Suprapubic skin (tissue), 4 donors: ENCODE data around the gene RTN4R. TPM values are rescaled to one million over a fixed set of nuclear protein-coding genes. Genes with fewer than 3 reads are reported as not detected.

Experiments used
- DNase-seq, 2 donors: peaks; one replicate each; pipeline ENCODE4 v3.0.0-alpha.2; 2019; ENCODE audit warnings: low spot score in 2 of 2
- H3K27ac ChIP-seq: fragments of 200-600 bp; sonication (generic); one replicate; pipeline ENCODE4 v1.5.1; 2019
- H3K27me3 ChIP-seq: fragments of 200-600 bp; sonication (generic); one replicate; pipeline ENCODE4 v1.5.1; 2019
- H3K36me3 ChIP-seq: fragments of 200-600 bp; sonication (generic); one replicate; pipeline ENCODE4 v1.5.1; 2019
- H3K4me1 ChIP-seq: fragments of 200-600 bp; sonication (generic); one replicate; pipeline ENCODE4 v1.5.1; 2019
- H3K4me3 ChIP-seq: fragments of 200-600 bp; sonication (generic); one replicate; pipeline ENCODE4 v1.5.1; 2019; ENCODE audit warnings: mild to moderate bottlenecking
- H3K9me3 ChIP-seq: fragments of 200-600 bp; sonication (generic); one replicate; pipeline ENCODE4 v1.5.1; 2019
- CTCF ChIP-seq, 2 donors: fragments of 200-600 bp in 1 of 2; fragments of 450-650 bp in 1 of 2; sonication (generic) in 1 of 2; IDR thresholded peaks; one replicate each; pipeline ENCODE4 v1.5.1; 2016 to 2019; ENCODE audit warnings: antibody characterized with exemption in 2 of 2, mild to moderate bottlenecking in 1 of 2, moderate library complexity in 1 of 2
- EP300 ChIP-seq: sonication (generic); formaldehyde crosslinking; IDR thresholded peaks from one replicate; pipeline ENCODE4 v1.6.1; 2017; ENCODE audit warnings: antibody characterized with exemption
- POLR2A ChIP-seq, 2 donors: fragments of 450-650 bp; IDR thresholded peaks; one replicate each; pipeline ENCODE4 v1.6.1; 2017; ENCODE audit warnings: antibody characterized with exemption in 2 of 2, mild to moderate bottlenecking in 2 of 2, moderate library complexity in 2 of 2
- POLR2AphosphoS5 ChIP-seq, 3 donors: sonication (generic); formaldehyde crosslinking; IDR thresholded peaks; one replicate each; pipeline ENCODE4 v1.6.1; 2017; ENCODE audit warnings: antibody characterized with exemption in 3 of 3
- WGBS: methylation state at CpG from one replicate; pipeline ENCODE4 v1.1.5; 2018; 5-methylcytosine and 5-hydroxymethylcytosine counted together
- total RNA-seq, 4 donors: library from RNA; depleted of rRNA; stranded (reverse); fragments of >200 nt; gene quantifications; one replicate each; pipeline ENCODE4 v1.1.0, GENCODE V29; 2016

The RTN4R gene
- total RNA-seq, 4 donors from 2014 or later: 5.0 to 12.2 (median 9.2) TPM

DNA sequence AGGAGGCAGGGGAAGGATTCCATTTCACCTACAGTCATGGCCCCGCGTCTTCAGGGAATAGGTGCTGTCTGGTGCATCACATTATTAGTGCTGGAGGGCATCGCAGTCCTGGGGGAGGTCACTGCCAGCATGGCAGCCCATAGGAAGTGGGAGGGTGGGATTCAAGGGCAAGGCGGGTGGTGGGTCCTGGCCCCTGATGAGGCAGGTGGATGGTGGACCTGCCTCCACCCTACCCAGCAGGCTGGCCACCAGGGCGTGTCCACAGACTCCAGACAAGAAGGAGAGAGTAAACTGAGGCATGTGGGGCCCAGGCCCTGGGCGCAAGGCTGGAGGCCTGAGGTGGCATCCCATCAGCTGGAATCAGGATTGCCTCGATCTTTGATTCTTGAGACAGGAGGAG lies 53.3 kb downstream of the RTN4R start:
- WGBS: 94% methylated on average over 7 of the region's 7 CpGs

DNA sequence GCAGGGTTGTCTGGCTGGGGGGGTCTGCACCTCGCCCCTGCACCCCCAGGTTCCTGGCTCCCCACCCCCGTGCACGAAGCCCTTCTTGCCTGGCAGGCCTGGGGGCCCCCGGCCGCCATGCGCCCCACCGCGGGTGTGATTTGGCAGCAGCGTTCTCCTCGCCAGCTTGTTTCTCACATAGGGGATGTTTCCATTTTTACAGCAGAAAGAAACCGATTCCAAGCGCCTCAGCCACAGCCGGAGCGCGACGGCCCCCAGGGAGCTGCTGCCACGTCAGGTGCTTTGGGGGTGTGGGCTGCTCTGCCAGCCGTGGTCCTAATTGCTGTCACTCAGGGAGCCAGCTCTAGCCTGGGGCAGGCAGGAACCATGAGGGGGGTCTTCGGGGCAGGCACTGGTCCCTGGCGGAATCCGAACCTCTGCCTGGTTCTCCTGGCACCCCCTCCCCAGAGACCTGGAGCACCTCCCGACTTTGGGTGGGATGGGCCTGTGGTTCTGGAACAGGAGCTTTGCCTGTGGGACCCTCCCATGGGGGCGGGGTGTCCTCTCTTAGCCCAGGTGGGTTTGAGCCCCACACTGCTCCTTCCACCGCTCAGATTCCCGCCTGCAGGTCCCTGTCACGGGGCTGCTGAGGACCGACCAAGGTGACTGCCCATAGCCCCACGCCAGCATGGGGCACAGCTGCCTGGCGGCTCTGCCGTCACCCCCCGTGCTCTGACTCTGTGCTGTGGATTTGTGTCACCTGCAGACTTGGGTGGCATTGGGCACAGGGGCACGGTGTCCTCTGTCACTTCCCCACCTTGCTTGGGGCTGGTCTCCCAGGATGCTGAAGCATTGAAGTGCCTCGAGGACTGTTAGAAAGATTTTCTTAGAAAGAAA lies 54.0 kb downstream of the RTN4R start:
- Histone ChIP-seq H3K9me3 (no peaks in the 10 kb centered on the region), H3K4me3 (no peak overlapping the region), H3K27me3 (peaks cover 12% of the 10 kb centered on the region), H3K36me3 (no peaks in the 10 kb centered on the region), H3K4me1 (peaks cover 12% of the 10 kb centered on the region), H3K27ac (no peak overlapping the region)
- DNase-seq: no peak
- TF ChIP-seq CTCF (IDR thresholded peaks at IDR 0.05) (no peak), EP300 (no peak), POLR2A (IDR thresholded peaks at IDR 0.05) (no peak), POLR2AphosphoS5 (IDR thresholded peaks at IDR 0.05) (no peak)
- WGBS: 57% methylated on average over 21 of the region's 33 CpGs

More for the DNA sequence above, 53.3 kb downstream of the RTN4R start:
- H3K4me3 ChIP-seq: no peak overlapping the region
- DNase-seq: no peak
- peaks cover 12% of the 10 kb centered on the region for H3K4me1 ChIP-seq
- H3K36me3 ChIP-seq: no peaks in the 10 kb centered on the region
- H3K27ac ChIP-seq: no peak overlapping the region
- no peaks in the 10 kb centered on the region for H3K9me3 ChIP-seq
- TF ChIP-seq POLR2AphosphoS5 (IDR thresholded peaks at IDR 0.05): no peak
- no peak for TF ChIP-seq EP300
- TF ChIP-seq CTCF (IDR thresholded peaks at IDR 0.05): no peak
- no peak for TF ChIP-seq POLR2A (IDR thresholded peaks at IDR 0.05)
- H3K27me3 ChIP-seq: peaks cover 20% of the 10 kb centered on the region

- DNase-seq: no peak
Measured at GRCh38 chr22:20212754-20213699, 55.1 kb downstream of the RTN4R start.

DNA sequence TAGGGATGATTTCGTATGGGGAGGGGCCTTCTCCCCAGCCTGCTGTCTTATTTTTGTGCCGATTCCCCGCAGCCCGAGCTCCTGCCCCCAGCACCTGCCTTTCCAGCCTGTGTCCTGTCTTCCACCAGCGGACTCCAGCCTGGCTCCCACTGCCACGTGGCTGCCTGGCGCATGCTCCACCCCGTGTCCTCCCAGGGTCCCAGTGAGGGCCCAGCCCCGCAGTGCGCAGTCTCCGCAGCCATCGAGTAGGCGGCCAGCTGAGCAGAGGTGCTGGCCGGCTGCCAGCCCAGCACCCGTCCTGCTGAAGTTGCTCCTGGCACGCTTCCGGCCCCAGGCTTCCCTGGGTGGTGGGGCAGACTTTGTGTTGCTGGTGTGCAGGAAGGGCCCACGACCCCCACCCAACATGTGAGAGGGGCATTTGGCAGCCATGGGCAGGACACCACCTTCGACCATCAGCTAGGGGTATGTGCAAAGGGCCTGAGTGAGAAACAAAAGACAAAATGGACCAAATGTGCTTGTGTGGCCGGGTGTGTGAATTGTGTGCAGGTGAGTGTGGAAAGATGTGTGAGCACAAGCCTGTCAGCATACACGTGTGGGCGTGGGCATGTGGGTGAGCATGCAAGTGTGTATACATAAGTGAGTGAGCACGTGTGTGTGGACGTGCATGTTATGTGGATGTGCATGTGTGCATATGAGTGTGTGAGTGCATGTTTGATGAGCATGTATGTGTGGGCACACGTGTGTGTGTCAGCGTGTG lies 55.9 kb downstream of the RTN4R start:
- Histone ChIP-seq H3K4me1 (peaks cover 21% of the 10 kb centered on the region), H3K27ac (no peak overlapping the region), H3K36me3 (no peaks in the 10 kb centered on the region), H3K4me3 (no peak overlapping the region), H3K9me3 (no peaks in the 10 kb centered on the region), H3K27me3 (peaks cover 1% of the 10 kb centered on the region)
- DNase-seq: no peak
- TF ChIP-seq EP300 (no peak), POLR2A (IDR thresholded peaks at IDR 0.05) (no peak)
- WGBS: 63% methylated on average over 14 of the region's 26 CpGs

More at GRCh38 chr22:20212754-20213699, 55.1 kb downstream of the RTN4R start:
- Histone ChIP-seq H3K4me3 (no peak overlapping the region), H3K27me3 (peaks cover 9% of the 10 kb centered on the region), H3K9me3 (no peaks in the 10 kb centered on the region), H3K4me1 (peaks cover 12% of the 10 kb centered on the region), H3K36me3 (no peaks in the 10 kb centered on the region), H3K27ac (no peak overlapping the region)
- TF ChIP-seq EP300 (no peak), POLR2AphosphoS5 (IDR thresholded peaks at IDR 0.05) (no peak), CTCF (IDR thresholded peaks at IDR 0.05) (no peak), POLR2A (IDR thresholded peaks at IDR 0.05) (no peak)
- WGBS: 71% methylated on average over 23 of the region's 27 CpGs

DNA sequence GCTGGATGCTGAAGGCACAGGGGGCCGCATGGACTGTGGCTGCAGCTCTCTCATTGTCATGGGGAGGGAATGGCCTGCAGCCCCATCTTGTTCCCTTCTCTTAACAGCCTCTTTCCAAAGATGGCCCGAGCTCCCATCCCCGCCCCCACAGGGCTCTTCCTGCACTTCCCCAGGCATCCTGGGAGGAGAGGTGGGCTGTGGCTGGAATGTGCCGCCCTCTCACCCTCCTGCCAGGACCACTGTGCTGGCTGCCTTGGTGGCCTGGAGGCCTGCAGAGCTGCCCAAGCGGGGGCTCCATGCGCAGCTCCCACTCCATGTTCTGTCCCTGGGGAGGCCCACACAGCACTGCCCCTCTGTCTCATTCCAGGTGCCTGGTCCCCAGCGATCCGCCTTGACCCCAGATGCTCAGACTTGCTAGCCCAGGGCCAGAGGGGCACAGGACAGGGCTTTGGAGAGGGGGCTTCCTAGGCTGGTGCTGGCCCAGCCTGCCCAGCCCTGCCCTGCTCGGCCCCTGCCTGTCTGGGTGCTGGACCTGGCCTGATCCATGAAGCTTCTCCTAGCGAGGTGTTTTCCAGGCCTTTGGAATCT lies 56.6 kb downstream of the RTN4R start:
- Histone ChIP-seq H3K27ac (no peak overlapping the region), H3K4me3 (no peak overlapping the region), H3K36me3 (no peaks in the 10 kb centered on the region), H3K4me1 (peaks cover 28% of the 10 kb centered on the region), H3K27me3 (no peaks in the 10 kb centered on the region), H3K9me3 (no peaks in the 10 kb centered on the region)
- TF ChIP-seq CTCF (IDR thresholded peaks at IDR 0.05): no peak
- no peak for TF ChIP-seq POLR2AphosphoS5 (IDR thresholded peaks at IDR 0.05)
- TF ChIP-seq EP300: no peak
- TF ChIP-seq POLR2A (IDR thresholded peaks at IDR 0.05): no peak
- DNase-seq: no peak
- 83% methylated on average over 9 of the region's 10 CpGs for WGBS
